ENCODE results near the gene GLI3. TPM values are rescaled to one million over a fixed set of nuclear protein-coding genes. Genes with fewer than 3 reads are reported as not detected.

Gene GLI3
- total RNA-seq, 3 donors from 2014 or later, result 0.03 to 0.24 (median 0.13) TPM

- DNase-seq, result no peak
- no peaks in the 10 kb centered on the region for H3K36me3 Mint-ChIP-seq (ENCODE audit: insufficient read depth)
- no peak overlapping the region for H3K4me3 Mint-ChIP-seq
- H3K27me3 Mint-ChIP-seq (ENCODE audit: low read depth), result peaks cover 4% of the 10 kb centered on the region
- H3K4me1 Mint-ChIP-seq (ENCODE audit: low read depth), result no peaks in the 10 kb centered on the region
- H3K9me3 Mint-ChIP-seq, result no peaks in the 10 kb centered on the region
- no peak for ATAC-seq
Measured at GRCh38 chr7:42080841-42081586, 156.0 kb downstream of the GLI3 start.

GRCh38 chr7:42077271-42078135, 159.5 kb downstream of the GLI3 start:
- H3K27me3 Mint-ChIP-seq (ENCODE audit: low read depth), result peaks cover 2% of the 10 kb centered on the region
- H3K36me3 Mint-ChIP-seq (ENCODE audit: insufficient read depth), result no peaks in the 10 kb centered on the region
- ATAC-seq (no peak), DNase-seq (no peak)
- H3K9me3 Mint-ChIP-seq, result no peaks in the 10 kb centered on the region
- no peaks in the 10 kb centered on the region for H3K4me1 Mint-ChIP-seq (ENCODE audit: low read depth)
- H3K4me3 Mint-ChIP-seq, result no peak overlapping the region

- ATAC-seq, result no peak
- no peaks in the 10 kb centered on the region for H3K4me1 Mint-ChIP-seq (ENCODE audit: low read depth)
- H3K36me3 Mint-ChIP-seq (ENCODE audit: insufficient read depth), result no peaks in the 10 kb centered on the region
- DNase-seq, result no peak
- H3K9me3 Mint-ChIP-seq, result no peaks in the 10 kb centered on the region
- no peaks in the 10 kb centered on the region for H3K27me3 Mint-ChIP-seq (ENCODE audit: low read depth)
- no peak overlapping the region for H3K4me3 Mint-ChIP-seq
Measured at GRCh38 chr7:42076870-42077269, 160.1 kb downstream of the GLI3 start.

- Mint-ChIP-seq H3K4me1 (ENCODE audit: low read depth) (no peaks in the 10 kb centered on the region), H3K36me3 (ENCODE audit: insufficient read depth) (no peaks in the 10 kb centered on the region)
- no peak for ATAC-seq
Measured at GRCh38 chr7:42075418-42075817, 161.6 kb downstream of the GLI3 start.

GRCh38 chr7:42074076-42074475, 162.9 kb downstream of the GLI3 start:
- H3K36me3 Mint-ChIP-seq (ENCODE audit: insufficient read depth), result no peaks in the 10 kb centered on the region
- peaks cover 2% of the 10 kb centered on the region for H3K27me3 Mint-ChIP-seq (ENCODE audit: low read depth)
- H3K9me3 Mint-ChIP-seq, result no peaks in the 10 kb centered on the region
- H3K4me1 Mint-ChIP-seq (ENCODE audit: low read depth), result no peaks in the 10 kb centered on the region
- ATAC-seq (no peak), DNase-seq (no peak)
- H3K4me3 Mint-ChIP-seq, result no peak overlapping the region

More at GRCh38 chr7:42075418-42075817, 161.6 kb downstream of the GLI3 start:
- no peaks in the 10 kb centered on the region for H3K27me3 Mint-ChIP-seq (ENCODE audit: low read depth)
- H3K4me3 Mint-ChIP-seq, result no peak overlapping the region
- DNase-seq, result no peak
- no peaks in the 10 kb centered on the region for H3K9me3 Mint-ChIP-seq

- Mint-ChIP-seq H3K4me3 (no peak overlapping the region), H3K27me3 (ENCODE audit: low read depth) (peaks cover 2% of the 10 kb centered on the region), H3K4me1 (ENCODE audit: low read depth) (no peaks in the 10 kb centered on the region), H3K36me3 (ENCODE audit: insufficient read depth) (no peaks in the 10 kb centered on the region), H3K9me3 (no peaks in the 10 kb centered on the region)
- DNase-seq (no peak), ATAC-seq (no peak)
Measured at GRCh38 chr7:42071372-42072261, 165.4 kb downstream of the GLI3 start.

- Mint-ChIP-seq H3K4me1 (ENCODE audit: low read depth) (no peaks in the 10 kb centered on the region), H3K4me3 (no peak overlapping the region), H3K9me3 (no peaks in the 10 kb centered on the region), H3K36me3 (ENCODE audit: insufficient read depth) (no peaks in the 10 kb centered on the region), H3K27me3 (ENCODE audit: low read depth) (peaks cover 3% of the 10 kb centered on the region)
- ATAC-seq, result no peak
- no peak for DNase-seq
Measured at GRCh38 chr7:42070068-42070467, 166.9 kb downstream of the GLI3 start.

- H3K36me3 Mint-ChIP-seq (ENCODE audit: insufficient read depth), result no peaks in the 10 kb centered on the region
- H3K9me3 Mint-ChIP-seq, result no peaks in the 10 kb centered on the region
- H3K27me3 Mint-ChIP-seq (ENCODE audit: low read depth), result peaks cover 3% of the 10 kb centered on the region
- no peak for DNase-seq
- ATAC-seq, result no peak
- H3K4me1 Mint-ChIP-seq (ENCODE audit: low read depth), result no peaks in the 10 kb centered on the region
- H3K4me3 Mint-ChIP-seq, result no peak overlapping the region
Measured at GRCh38 chr7:42069590-42069989, 167.4 kb downstream of the GLI3 start.

- Mint-ChIP-seq H3K36me3 (ENCODE audit: insufficient read depth) (no peaks in the 10 kb centered on the region), H3K4me1 (ENCODE audit: low read depth) (no peaks in the 10 kb centered on the region), H3K9me3 (no peaks in the 10 kb centered on the region), H3K4me3 (no peak overlapping the region), H3K27me3 (ENCODE audit: low read depth) (peaks cover 3% of the 10 kb centered on the region)
- ATAC-seq (no peak), DNase-seq (no peak)
Measured at GRCh38 chr7:42068554-42069280, 168.3 kb downstream of the GLI3 start.

GRCh38 chr7:42065942-42066341, 171.1 kb downstream of the GLI3 start:
- H3K9me3 Mint-ChIP-seq, result no peaks in the 10 kb centered on the region
- H3K27me3 Mint-ChIP-seq (ENCODE audit: low read depth), result peaks cover 3% of the 10 kb centered on the region
- DNase-seq (no peak), ATAC-seq (no peak)
- H3K36me3 Mint-ChIP-seq (ENCODE audit: insufficient read depth), result no peaks in the 10 kb centered on the region
- H3K4me3 Mint-ChIP-seq, result no peak overlapping the region
- no peaks in the 10 kb centered on the region for H3K4me1 Mint-ChIP-seq (ENCODE audit: low read depth)

- Mint-ChIP-seq H3K4me1 (ENCODE audit: low read depth) (no peaks in the 10 kb centered on the region), H3K36me3 (ENCODE audit: insufficient read depth) (no peaks in the 10 kb centered on the region), H3K9me3 (no peaks in the 10 kb centered on the region), H3K27me3 (ENCODE audit: low read depth) (peaks cover 2% of the 10 kb centered on the region), H3K4me3 (no peak overlapping the region)
- no peak for DNase-seq
- no peak for ATAC-seq
Measured at GRCh38 chr7:42065015-42065414, 172.0 kb downstream of the GLI3 start.

GRCh38 chr7:42064534-42064933, 172.5 kb downstream of the GLI3 start:
- Mint-ChIP-seq H3K4me1 (ENCODE audit: low read depth) (no peaks in the 10 kb centered on the region), H3K9me3 (no peaks in the 10 kb centered on the region), H3K4me3 (no peak overlapping the region), H3K27me3 (ENCODE audit: low read depth) (peaks cover 2% of the 10 kb centered on the region), H3K36me3 (ENCODE audit: insufficient read depth) (no peaks in the 10 kb centered on the region)
- no peak for DNase-seq
- ATAC-seq, result no peak

GRCh38 chr7:42059275-42059674, 177.7 kb downstream of the GLI3 start:
- no peaks in the 10 kb centered on the region for H3K36me3 Mint-ChIP-seq (ENCODE audit: insufficient read depth)
- no peak overlapping the region for H3K4me3 Mint-ChIP-seq
- no peaks in the 10 kb centered on the region for H3K9me3 Mint-ChIP-seq
- H3K27me3 Mint-ChIP-seq (ENCODE audit: low read depth), result no peaks in the 10 kb centered on the region
- DNase-seq (no peak), ATAC-seq (no peak)
- no peaks in the 10 kb centered on the region for H3K4me1 Mint-ChIP-seq (ENCODE audit: low read depth)

GRCh38 chr7:42057331-42057730, 179.7 kb downstream of the GLI3 start:
- ATAC-seq (no peak), DNase-seq (no peak)
- H3K4me3 Mint-ChIP-seq, result no peak overlapping the region
- no peaks in the 10 kb centered on the region for H3K9me3 Mint-ChIP-seq
- H3K4me1 Mint-ChIP-seq (ENCODE audit: low read depth), result no peaks in the 10 kb centered on the region
- no peaks in the 10 kb centered on the region for H3K27me3 Mint-ChIP-seq (ENCODE audit: low read depth)
- no peaks in the 10 kb centered on the region for H3K36me3 Mint-ChIP-seq (ENCODE audit: insufficient read depth)
